Limb (tissue), 2 donors: Measurements from ENCODE around the gene PDIK1L.
"Not testable (repeated sequence)": the region's sequence is repeated elsewhere in the genome, so short reads cannot be mapped to it uniquely, and the experiment has no call there.

Source experiments
- DNase-seq, 2 donors: peaks; one replicate each; pipeline ENCODE4 v3.0.0-alpha.2; 2016; ENCODE audit errors: extremely low spot score in 2 of 2

Gene PDIK1L

DNA sequence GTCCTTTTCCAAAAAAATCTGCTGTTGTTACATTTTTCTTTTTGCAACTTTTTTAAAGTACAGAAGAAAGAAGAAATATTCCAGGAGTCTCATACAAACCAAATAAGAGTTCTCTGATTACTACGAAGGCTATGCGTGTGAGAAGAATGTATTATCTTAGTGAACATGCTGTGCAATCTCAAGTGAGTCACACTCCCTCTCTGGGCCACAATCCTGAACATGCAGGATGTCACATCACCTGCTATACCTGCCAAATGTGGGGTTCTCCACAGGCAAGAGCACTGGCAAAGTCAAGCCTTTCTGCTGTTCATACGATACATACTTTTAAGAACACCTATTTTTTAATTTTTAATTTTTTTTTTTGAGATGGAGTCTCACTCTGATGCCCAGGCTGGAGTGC is 22.5 kb upstream of the PDIK1L start:
- no peak for DNase-seq

- no peak for DNase-seq
Observed at GRCh38 chr1:26090893-26091292, 20.7 kb upstream of the PDIK1L start.

GRCh38 chr1:26092422-26092821 is 19.2 kb upstream of the PDIK1L start:
- no peak for DNase-seq

DNA sequence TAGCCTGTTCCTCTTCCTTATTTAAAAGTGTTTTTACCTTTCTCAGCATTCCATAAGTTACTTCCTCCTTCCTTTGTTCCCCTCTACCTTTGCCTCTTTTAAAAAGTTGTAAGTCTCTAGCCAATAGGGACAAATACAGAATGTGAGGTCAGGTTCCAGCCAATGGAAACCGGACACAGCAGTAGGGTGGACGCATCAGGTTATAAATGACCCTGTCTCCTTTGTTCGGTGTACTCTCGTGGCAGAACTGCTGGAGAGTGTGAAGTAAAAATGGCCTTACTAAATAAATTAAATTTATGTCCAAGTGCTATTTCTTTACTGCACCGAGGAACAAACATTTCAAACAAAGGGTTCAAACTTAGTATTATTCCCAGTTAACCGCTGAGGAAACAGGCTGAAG is 18.1 kb upstream of the PDIK1L start:
- not testable (repeated sequence) for DNase-seq

DNA sequence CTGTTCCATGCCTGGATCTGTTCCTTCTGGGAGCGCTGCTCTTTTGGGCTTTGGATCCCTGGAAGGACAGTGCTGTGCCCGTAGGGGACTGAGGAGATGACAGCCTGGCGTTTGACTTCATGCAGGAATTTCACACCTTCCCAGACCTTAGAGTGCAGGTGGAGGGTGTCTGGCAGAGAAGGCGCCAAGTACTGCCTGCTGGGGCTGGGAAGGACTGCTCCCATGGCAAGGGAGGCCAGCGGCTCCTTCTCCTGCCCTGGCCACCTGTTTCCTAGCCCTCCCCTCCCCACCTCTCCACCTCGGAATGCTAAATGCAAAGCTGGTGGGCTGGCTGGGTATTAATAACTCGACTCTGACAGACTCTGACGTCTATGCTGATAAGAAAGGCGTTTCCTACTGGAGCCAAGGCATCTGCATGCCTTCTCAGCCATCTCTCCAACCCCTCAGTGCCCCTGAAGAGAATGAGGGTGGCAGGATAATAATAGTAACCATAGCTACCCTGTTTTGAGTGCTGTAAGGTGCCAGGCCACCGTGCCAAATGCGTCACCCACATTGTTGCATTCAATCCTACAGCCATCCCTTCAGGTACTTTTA is 17.5 kb upstream of the PDIK1L start:
- peak in 1 of 2 donors; percentile 34 for DNase-seq

- peak; percentile 24 to 52 for DNase-seq
Observed at GRCh38 chr1:26094677-26095383, 16.8 kb upstream of the PDIK1L start.

DNA sequence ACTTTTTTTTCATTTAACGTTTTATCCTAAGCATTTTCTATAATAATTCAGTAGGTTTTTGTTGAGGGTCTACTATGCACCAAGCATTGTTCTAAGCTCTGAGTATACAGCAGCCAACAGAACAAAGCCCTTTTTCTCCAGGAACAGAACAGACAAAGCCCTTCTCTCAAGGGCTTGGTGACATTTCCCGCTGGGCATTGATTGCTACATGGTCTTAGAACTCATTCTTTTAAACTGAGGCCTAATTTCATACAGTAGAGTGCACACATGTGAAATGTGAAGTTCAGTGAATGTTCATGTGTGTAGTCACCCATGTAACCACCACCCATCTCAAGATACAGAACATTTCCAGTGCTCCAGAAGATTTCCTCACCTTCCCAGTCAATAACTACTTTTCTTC is 15.2 kb upstream of the PDIK1L start:
- no peak for DNase-seq

- no peak for DNase-seq
Observed at GRCh38 chr1:26097696-26098095, 13.9 kb upstream of the PDIK1L start.

DNA sequence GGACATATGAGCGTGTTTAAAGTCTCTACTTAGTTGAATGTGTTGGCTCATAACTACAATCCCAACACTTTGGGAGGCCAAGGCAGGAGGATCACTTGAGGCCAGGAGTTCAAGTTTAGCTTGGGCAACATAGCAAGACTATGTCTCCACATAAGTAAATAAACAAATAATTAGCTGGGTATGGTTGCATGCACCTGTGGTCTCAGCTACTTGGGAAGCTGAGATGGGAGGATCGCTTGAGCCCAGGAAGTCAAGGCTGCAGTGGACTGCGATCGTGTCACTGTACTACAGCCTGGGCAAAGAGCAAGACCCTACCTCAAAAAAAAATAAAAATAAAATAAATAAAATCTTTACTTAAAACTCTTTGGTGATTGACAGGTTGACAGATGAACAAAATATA is 13.0 kb upstream of the PDIK1L start:
- DNase-seq: no peak

- no peak for DNase-seq
Observed at GRCh38 chr1:26099780-26100179, 11.8 kb upstream of the PDIK1L start.

DNA sequence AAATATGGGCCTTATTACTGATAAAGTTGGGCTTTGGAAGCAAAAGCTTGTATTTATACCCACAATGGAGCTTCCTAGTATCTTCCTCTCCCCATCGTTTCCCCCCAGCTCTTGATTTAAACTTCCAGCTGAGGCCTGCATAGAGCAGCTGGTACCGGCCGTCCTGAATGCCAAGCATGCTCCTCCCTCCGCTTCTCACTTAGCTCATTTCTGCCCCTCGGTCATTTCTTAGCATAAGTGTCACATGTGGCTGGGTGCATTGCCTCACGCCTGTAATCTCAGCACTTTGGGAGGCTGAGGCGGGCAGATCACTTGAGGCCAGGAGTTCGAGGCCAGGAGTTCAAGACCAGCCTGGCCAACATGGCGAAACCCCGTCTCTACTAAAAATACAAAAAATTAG is 11.4 kb upstream of the PDIK1L start:
- not testable (repeated sequence) for DNase-seq

- no peak for DNase-seq
Observed at GRCh38 chr1:26102119-26102518, 9.5 kb upstream of the PDIK1L start.

DNA sequence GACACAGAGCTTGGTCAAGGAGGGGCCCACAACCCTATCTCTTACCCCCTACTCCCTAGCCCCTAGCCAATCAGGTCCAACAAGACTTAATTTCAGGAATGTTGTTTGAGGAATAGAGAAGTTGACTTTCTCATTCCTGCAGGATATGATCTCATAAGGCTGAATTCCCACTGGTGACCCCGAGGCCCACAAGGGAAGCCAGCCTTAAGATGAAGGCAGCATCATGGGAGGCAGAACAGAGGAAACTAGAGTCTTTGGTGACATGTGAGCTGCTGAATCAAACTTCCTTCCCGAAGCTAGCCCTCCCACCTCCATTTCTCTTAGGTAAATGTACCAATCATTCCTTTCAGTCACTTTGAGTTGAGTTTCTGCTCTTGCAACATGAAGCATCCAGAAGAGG is 9.1 kb upstream of the PDIK1L start:
- DNase-seq: no peak

GRCh38 chr1:26105226-26105548 is 6.4 kb upstream of the PDIK1L start:
- DNase-seq: not testable (repeated sequence)

- no peak for DNase-seq
Observed at GRCh38 chr1:26109229-26110164, 2.1 kb upstream of the PDIK1L start.

- peak; percentile 48 to 87 for DNase-seq
Observed at GRCh38 chr1:26110731-26111529, 694 bp upstream of the PDIK1L start.

DNA sequence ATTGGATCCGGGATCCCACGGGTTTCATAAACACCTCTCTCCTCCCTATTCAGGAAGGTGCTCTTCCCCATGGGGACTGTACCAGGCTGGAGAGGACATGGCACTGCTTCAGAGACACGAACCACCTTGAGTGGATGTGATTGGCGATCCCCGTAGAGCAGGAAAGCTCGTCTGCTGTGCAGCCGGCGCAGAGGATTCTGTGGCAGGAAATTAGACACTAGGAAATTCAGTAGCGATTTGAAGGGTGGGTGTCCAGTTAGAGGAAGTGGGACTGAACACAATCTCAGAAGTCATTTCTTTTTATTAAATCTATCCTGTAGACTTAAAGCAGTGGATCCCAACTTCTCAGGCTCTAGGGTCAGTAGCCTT is 767 bp downstream of the PDIK1L start:
- no peak for DNase-seq

DNA sequence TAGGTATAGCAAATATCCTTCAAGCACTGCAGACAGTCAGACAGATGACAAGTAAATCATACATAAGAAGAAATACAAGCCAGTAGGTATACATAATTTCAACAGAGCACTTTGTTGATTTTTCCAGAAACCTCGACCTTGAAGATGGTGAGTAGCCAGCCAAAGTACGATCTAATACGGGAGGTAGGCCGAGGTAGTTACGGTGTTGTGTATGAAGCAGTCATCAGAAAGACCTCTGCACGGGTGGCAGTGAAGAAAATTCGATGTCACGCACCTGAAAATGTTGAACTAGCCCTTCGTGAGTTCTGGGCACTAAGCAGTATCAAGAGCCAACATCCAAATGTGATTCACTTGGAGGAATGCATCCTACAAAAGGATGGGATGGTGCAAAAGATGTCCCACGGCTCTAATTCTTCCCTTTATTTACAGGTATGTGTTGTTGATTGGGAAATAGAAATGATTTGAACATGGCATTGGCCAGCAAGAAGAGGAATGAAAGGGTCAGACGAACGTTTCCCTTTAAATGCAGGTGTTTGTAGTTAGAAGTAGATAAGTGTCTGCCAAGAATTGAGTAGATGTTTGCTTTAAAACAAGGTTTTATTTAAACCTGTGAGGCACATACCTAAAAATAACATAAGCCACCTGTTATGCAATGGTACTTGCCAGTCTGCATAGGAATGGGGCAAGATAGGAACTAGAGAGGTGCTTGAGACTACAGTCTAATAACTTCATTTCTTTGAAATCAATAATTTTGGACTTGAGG is 2.7 kb downstream of the PDIK1L start:
- no peak for DNase-seq

DNA sequence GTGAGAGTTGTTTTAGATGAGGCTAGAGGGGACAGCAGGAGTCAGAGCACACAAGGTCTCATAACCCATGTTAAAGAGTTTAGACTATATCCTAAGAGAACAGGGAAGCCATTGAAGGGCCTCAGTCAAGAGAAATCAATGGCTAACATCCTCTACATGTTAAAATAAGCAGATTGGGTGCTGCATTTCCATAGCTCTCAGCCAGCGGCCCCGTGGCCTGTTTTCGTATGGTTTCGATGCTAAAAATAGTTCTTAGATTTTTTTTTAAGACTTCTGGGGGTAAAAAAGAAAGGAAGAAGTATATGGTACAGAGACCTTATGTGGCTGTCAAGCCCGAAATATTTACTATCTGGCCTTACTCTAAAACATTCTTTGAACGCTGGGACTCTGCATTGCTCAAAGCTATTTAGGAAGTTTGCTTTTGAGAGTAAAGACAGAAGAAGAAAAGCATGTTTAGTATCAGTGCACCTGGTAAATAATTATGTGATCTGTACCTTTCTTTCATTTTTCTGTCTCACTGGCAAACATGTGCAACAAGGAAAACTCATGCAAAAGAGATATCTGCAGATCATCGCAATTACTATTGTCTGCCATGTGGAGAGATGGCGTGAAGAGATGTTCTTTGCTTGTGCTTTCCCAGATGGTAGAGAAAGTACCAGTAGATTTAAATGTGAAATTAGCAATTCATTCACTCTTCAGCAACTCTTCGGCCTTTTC is 8.4 kb downstream of the PDIK1L start:
- no peak for DNase-seq
